Activated T-helper 1 cell treated with anti-CD3 and anti-CD28 coated beads, Interleukin-12 subunit alpha, Interleukin-12 subunit beta, Interleukin-2, Interleukin-4 antibody, amounts not matched to agents 30 ng/mL and 10 ng/mL and 1 ng/mL, durations not matched to agents 14 hours and 24 hours and 36 hours (primary cell): ENCODE results near the gene SLC15A3. TPM values are rescaled to one million over a fixed set of nuclear protein-coding genes. Genes with fewer than 3 reads are reported as not detected.

ENCODE experiments used
- DNase-seq: peaks from one replicate; pipeline ENCODE4 v3.0.0; 2021; ENCODE audit warnings: low spot score
- H3K27ac Mint-ChIP-seq: one replicate; pipeline ENCODE4 v1.8.0; 2021; ENCODE audit warnings: mild to moderate bottlenecking, mixed read lengths
- H3K27me3 Mint-ChIP-seq: one replicate; pipeline ENCODE4 v1.8.0; 2022; ENCODE audit warnings: mild to moderate bottlenecking, moderate library complexity, mixed read lengths; ENCODE audit not compliant: insufficient read depth
- H3K36me3 Mint-ChIP-seq: one replicate; pipeline ENCODE4 v1.8.0; 2021; ENCODE audit warnings: low read depth, mixed read lengths
- H3K4me1 Mint-ChIP-seq: one replicate; pipeline ENCODE4 v1.8.0; 2021; ENCODE audit warnings: low read depth, mixed read lengths
- H3K4me3 Mint-ChIP-seq: one replicate; pipeline ENCODE4 v1.8.0; 2021; ENCODE audit warnings: mild to moderate bottlenecking, moderate library complexity, mixed read lengths
- H3K9me3 Mint-ChIP-seq: one replicate; pipeline ENCODE4 v1.8.0; 2021; ENCODE audit warnings: mixed read lengths
- intact Hi-C: fragments of 100-400 bp; cut with micrococcal nuclease; formaldehyde crosslinking; loops from one replicate; pipeline ENCODE4 v1.15.1; 2024
- total RNA-seq: library from RNA; stranded (reverse); gene quantifications from 2 replicates; pipeline ENCODE4 v1.2.3, GENCODE V29; 2022

SLC15A3 gene
- total RNA-seq, 1 donor from 2014 or later = 2.0 TPM

- no peak for DNase-seq
- Mint-ChIP-seq H3K4me1 (peaks cover 17% of the 10 kb centered on the region), H3K36me3 (peaks cover 60% of the 10 kb centered on the region), H3K27ac (no peak overlapping the region), H3K9me3 (no peaks in the 10 kb centered on the region), H3K27me3 (no peaks in the 10 kb centered on the region), H3K4me3 (no peak overlapping the region)
- intact Hi-C loops = loop anchor here (1.0 kb wide), 2 partner anchors 58 to 69 kb away; partner anchors contain the start of gene CCDC86
Measured at GRCh38 chr11:60899977-60900376, 52.0 kb downstream of the SLC15A3 start.

- Mint-ChIP-seq H3K27me3 (no peaks in the 10 kb centered on the region), H3K4me3 (no peak overlapping the region), H3K27ac (peak overlapping the region; percentile 12), H3K36me3 (peaks cover 62% of the 10 kb centered on the region), H3K9me3 (no peaks in the 10 kb centered on the region), H3K4me1 (peaks cover 10% of the 10 kb centered on the region)
- DNase-seq = no peak
- intact Hi-C loops = loop anchor here (1.0 kb wide), 2 partner anchors 57 to 68 kb away; partner anchors contain the start of gene CCDC86
Measured at GRCh38 chr11:60899046-60899936, 52.7 kb downstream of the SLC15A3 start.

GRCh38 chr11:60897496-60897895 is 54.5 kb downstream of the SLC15A3 start:
- H3K27ac Mint-ChIP-seq = no peak overlapping the region
- H3K4me3 Mint-ChIP-seq = no peak overlapping the region
- H3K9me3 Mint-ChIP-seq = no peaks in the 10 kb centered on the region
- H3K4me1 Mint-ChIP-seq = peaks cover 5% of the 10 kb centered on the region
- no peak for DNase-seq
- intact Hi-C loops = no loop called here
- no peaks in the 10 kb centered on the region for H3K27me3 Mint-ChIP-seq
- peaks cover 56% of the 10 kb centered on the region for H3K36me3 Mint-ChIP-seq

GRCh38 chr11:60895687-60896086 is 56.3 kb downstream of the SLC15A3 start:
- H3K36me3 Mint-ChIP-seq = peaks cover 55% of the 10 kb centered on the region
- H3K27me3 Mint-ChIP-seq = no peaks in the 10 kb centered on the region
- H3K4me1 Mint-ChIP-seq = peaks cover 8% of the 10 kb centered on the region
- no peak overlapping the region for H3K4me3 Mint-ChIP-seq
- no peak for DNase-seq
- no peaks in the 10 kb centered on the region for H3K9me3 Mint-ChIP-seq
- no peak overlapping the region for H3K27ac Mint-ChIP-seq
- intact Hi-C loops = no loop called here

GRCh38 chr11:60891103-60891741 is 60.8 kb downstream of the SLC15A3 start:
- no peak overlapping the region for H3K4me3 Mint-ChIP-seq
- H3K27me3 Mint-ChIP-seq = no peaks in the 10 kb centered on the region
- no peak overlapping the region for H3K27ac Mint-ChIP-seq
- intact Hi-C loops = no loop called here
- H3K9me3 Mint-ChIP-seq = no peaks in the 10 kb centered on the region
- no peak for DNase-seq
- peaks cover 16% of the 10 kb centered on the region for H3K4me1 Mint-ChIP-seq
- H3K36me3 Mint-ChIP-seq = peaks cover 49% of the 10 kb centered on the region

GRCh38 chr11:60890696-60891095 is 61.3 kb downstream of the SLC15A3 start:
- DNase-seq = no peak
- Mint-ChIP-seq H3K4me3 (no peak overlapping the region), H3K27me3 (no peaks in the 10 kb centered on the region), H3K4me1 (peaks cover 16% of the 10 kb centered on the region), H3K9me3 (no peaks in the 10 kb centered on the region), H3K27ac (no peak overlapping the region), H3K36me3 (peaks cover 46% of the 10 kb centered on the region)
- intact Hi-C loops = no loop called here

GRCh38 chr11:60889869-60890311 is 62.1 kb downstream of the SLC15A3 start:
- no peak for DNase-seq
- Mint-ChIP-seq H3K27ac (no peak overlapping the region), H3K36me3 (peaks cover 42% of the 10 kb centered on the region), H3K4me3 (no peak overlapping the region), H3K4me1 (peaks cover 16% of the 10 kb centered on the region), H3K9me3 (no peaks in the 10 kb centered on the region), H3K27me3 (no peaks in the 10 kb centered on the region)
- intact Hi-C loops = no loop called here

- H3K9me3 Mint-ChIP-seq = no peaks in the 10 kb centered on the region
- DNase-seq = no peak
- no peak overlapping the region for H3K4me3 Mint-ChIP-seq
- H3K36me3 Mint-ChIP-seq = peaks cover 33% of the 10 kb centered on the region
- intact Hi-C loops = loop anchor here (1.0 kb wide), 2 partner anchors 56 to 112 kb away; no protein-coding TSS in a partner anchor
- no peak overlapping the region for H3K27ac Mint-ChIP-seq
- peaks cover 12% of the 10 kb centered on the region for H3K4me1 Mint-ChIP-seq
- no peaks in the 10 kb centered on the region for H3K27me3 Mint-ChIP-seq
Measured at GRCh38 chr11:60887556-60887955, 64.4 kb downstream of the SLC15A3 start.

Other genes with a start within 250 kb of the SLC15A3 start
- gene MS4A18, start 227.5 kb downstream of the SLC15A3 start, total RNA-seq = not detected in 2 replicates
- gene MS4A15, start 195.3 kb downstream of the SLC15A3 start, total RNA-seq = not detected in 2 replicates
- gene MS4A10, start 166.8 kb downstream of the SLC15A3 start, total RNA-seq = not detected in 2 replicates
- 88.2 and 92.2 TPM in 2 replicates for gene CCDC86, start 110.1 kb downstream of the SLC15A3 start, total RNA-seq
- 0.10 TPM in 2 replicates for gene PTGDR2, start 96.2 kb downstream of the SLC15A3 start, total RNA-seq
- not detected in 2 replicates for gene ZP1, start 84.6 kb downstream of the SLC15A3 start, total RNA-seq
- 221 and 222 TPM in 2 replicates for gene PRPF19, start 45.6 kb downstream of the SLC15A3 start, total RNA-seq
- gene TMEM109, start 38.0 kb downstream of the SLC15A3 start, total RNA-seq = 138 and 143 TPM in 2 replicates
- gene TMEM132A, start 27.7 kb downstream of the SLC15A3 start, total RNA-seq = 2.4 and 3.2 TPM in 2 replicates
- 411 and 416 TPM in 2 replicates for gene CD6, start 19.5 kb upstream of the SLC15A3 start, total RNA-seq
- 336 and 339 TPM in 2 replicates for gene CD5, start 150.3 kb upstream of the SLC15A3 start, total RNA-seq
- gene VPS37C, start 209.2 kb upstream of the SLC15A3 start, total RNA-seq = 11.5 and 11.6 TPM in 2 replicates